Body of pancreas (tissue), 4 donors: ENCODE data around the gene ME3. TPM values are rescaled to one million over a fixed set of nuclear protein-coding genes. Genes with fewer than 3 reads are reported as not detected.

Experiments
- ATAC-seq: fragments of 150-250 bp; one replicate; pipeline ENCODE4 v1.9.1; 2016
- DNase-seq, 4 donors: peaks; one replicate each; pipeline ENCODE4 v3.0.0-alpha.2; 2019
- H3K27ac ChIP-seq, 4 donors: fragments of 200-600 bp; sonication (generic); 1 replicate in 3 of 4; 2 replicates in 1 of 4; pipeline versions ENCODE4 v1.5.1 to v1.6.1; 2016 to 2019; ENCODE audit warnings: mild to moderate bottlenecking in 1 of 4, mixed read lengths in 1 of 4, moderate library complexity in 1 of 4
- H3K27me3 ChIP-seq, 2 donors: fragments of 200-600 bp; sonication (generic); one replicate each; pipeline ENCODE4 v1.6.0; 2016; ENCODE audit warnings: mild to moderate bottlenecking in 1 of 2
- H3K36me3 ChIP-seq, 2 donors: fragments of 200-600 bp; sonication (generic); replicated peaks in 1 of 2; 2 replicates each; pipeline ENCODE4 v1.5.1; 2016; ENCODE audit warnings: low read depth in 2 of 2; ENCODE audit not compliant: insufficient read depth in 1 of 2
- H3K4me1 ChIP-seq: fragments of 200-600 bp; sonication (generic); one replicate; pipeline ENCODE4 v1.6.0; 2016
- H3K4me3 ChIP-seq, 2 donors: fragments of 200-600 bp; sonication (generic); 1 replicate in 1 of 2; 2 replicates in 1 of 2; pipeline ENCODE4 v1.5.1; 2016 to 2019
- H3K9me3 ChIP-seq, 3 donors: fragments of 200-600 bp; sonication (generic); 1 replicate in 2 of 3; 2 replicates in 1 of 3; pipeline ENCODE4 v1.5.1; 2016
- CTCF ChIP-seq, 7 experiments: fragments of 450-650 bp in 4 of 7; fragments of 200-600 bp in 3 of 7; sonication (generic) in 3 of 7; IDR thresholded peaks; one replicate each; pipeline ENCODE4 v1.5.1; 2016 to 2019; ENCODE audit warnings: antibody characterized with exemption in 7 of 7
- POLR2A ChIP-seq, 3 donors: fragments of 450-650 bp; IDR thresholded peaks; one replicate each; pipeline ENCODE4 v1.6.1; 2016; ENCODE audit warnings: antibody characterized with exemption in 3 of 3, mild to moderate bottlenecking in 2 of 3
- WGBS, 2 donors: methylation state at CpG; one replicate each; pipeline ENCODE4 v1.1.5; 2017; 5-methylcytosine and 5-hydroxymethylcytosine counted together
- intact Hi-C: fragments of 100-400 bp; cut with DNase I; formaldehyde crosslinking; loops from one replicate; pipeline ENCODE4 v1.15.1; 2023
- total RNA-seq, 2 donors: library from RNA; depleted of rRNA; stranded (reverse); fragments of >200 nt; gene quantifications; one replicate each; pipeline ENCODE4 v1.1.0, GENCODE V29; 2016

ME3 gene
- total RNA-seq, 2 donors from 2014 or later = 20.8 to 54.7 TPM

- no peak for TF ChIP-seq CTCF (IDR thresholded peaks at IDR 0.05)
- no peak for TF ChIP-seq POLR2A (IDR thresholded peaks at IDR 0.05)
- Histone ChIP-seq H3K4me3 (no peak overlapping the region), H3K36me3 (no peaks in the 10 kb centered on the region), H3K27ac (no peak overlapping the region), H3K4me1 (peaks cover 24% of the 10 kb centered on the region), H3K9me3 (no peaks in the 10 kb centered on the region), H3K27me3 (no peaks in the 10 kb centered on the region)
- intact Hi-C loops = no loop called here
- ATAC-seq (no peak), DNase-seq (no peak)
- 80 to 83% methylated on average over 1 of the region's 1 CpG for WGBS, 2 donors
Observed at GRCh38 chr11:86676010-86676409, 3.6 kb upstream of the ME3 start.

- no peak overlapping the region for H3K27ac ChIP-seq
- no peak for TF ChIP-seq CTCF (IDR thresholded peaks at IDR 0.05)
- no peak for TF ChIP-seq POLR2A (IDR thresholded peaks at IDR 0.05)
- H3K9me3 ChIP-seq = no peaks in the 10 kb centered on the region
- ATAC-seq = no peak
- no peaks in the 10 kb centered on the region for H3K27me3 ChIP-seq
- H3K36me3 ChIP-seq = no peaks in the 10 kb centered on the region
- DNase-seq = no peak
- WGBS, 2 donors = 69 to 72% methylated on average over 2 of the region's 2 CpGs
- no peak overlapping the region for H3K4me3 ChIP-seq
- H3K4me1 ChIP-seq = peaks cover 34% of the 10 kb centered on the region
- intact Hi-C loops = no loop called here
Observed at GRCh38 chr11:86675017-86675416, 2.6 kb upstream of the ME3 start.

GRCh38 chr11:86673872-86674750, 1.7 kb upstream of the ME3 start:
- Histone ChIP-seq H3K27me3 (no peaks in the 10 kb centered on the region), H3K4me3 (no peak overlapping the region), H3K36me3 (no peaks in the 10 kb centered on the region), H3K27ac (no peak overlapping the region), H3K4me1 (peaks cover 43% of the 10 kb centered on the region), H3K9me3 (no peaks in the 10 kb centered on the region)
- no peak for ATAC-seq
- intact Hi-C loops = no loop called here
- DNase-seq = peak in 1 of 4 donors; percentile 14
- TF ChIP-seq POLR2A (IDR thresholded peaks at IDR 0.05) (no peak), CTCF (IDR thresholded peaks at IDR 0.05) (no peak)
- WGBS, 2 donors = 61 to 68% methylated on average over 6 of the region's 6 CpGs

GRCh38 chr11:86673055-86673843, 833 bp upstream of the ME3 start:
- Histone ChIP-seq H3K4me3 (no peak overlapping the region), H3K36me3 (no peaks in the 10 kb centered on the region), H3K9me3 (no peaks in the 10 kb centered on the region), H3K4me1 (peaks cover 47% of the 10 kb centered on the region), H3K27ac (peak overlapping the region in 3 of 4 donors; percentile 81 to 95 (median 87)), H3K27me3 (no peaks in the 10 kb centered on the region)
- TF ChIP-seq CTCF (IDR thresholded peaks at IDR 0.05) = no peak
- no peak for TF ChIP-seq POLR2A (IDR thresholded peaks at IDR 0.05)
- ATAC-seq (no peak), DNase-seq (no peak)
- intact Hi-C loops = no loop called here
- WGBS, 2 donors = 65 to 79% methylated on average over 8 of the region's 8 CpGs
